ENCODE measurements around the gene PTPRO.

PTPRO gene

DNA sequence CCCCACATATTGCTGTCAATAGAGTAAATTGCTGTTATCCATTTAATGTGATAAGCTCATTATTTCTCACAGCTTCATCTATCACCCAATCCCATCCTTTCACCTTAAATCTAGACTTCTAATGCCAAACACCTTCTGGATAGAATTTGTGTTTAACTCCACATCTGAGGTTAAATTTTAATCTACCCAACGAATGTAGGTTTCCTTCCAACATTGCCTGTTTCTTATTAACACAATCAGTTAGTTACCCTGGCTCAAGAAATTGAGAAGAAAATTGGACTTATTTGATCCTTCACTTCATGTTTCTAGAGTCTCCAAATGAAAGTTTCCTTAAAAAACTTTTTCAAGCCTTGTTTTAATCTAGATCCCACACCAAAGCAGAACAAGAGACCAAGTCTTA lies 67.3 kb downstream of the PTPRO start:
- Mint-ChIP-seq H3K4me1 (ENCODE audit: low read depth) (no peaks in the 10 kb centered on the region), H3K9me3 (no peaks in the 10 kb centered on the region), H3K36me3 (ENCODE audit: low read depth) (no peaks in the 10 kb centered on the region), H3K27me3 (ENCODE audit: low read depth) (no peaks in the 10 kb centered on the region), H3K27ac (no peak overlapping the region), H3K4me3 (no peak overlapping the region)

DNA sequence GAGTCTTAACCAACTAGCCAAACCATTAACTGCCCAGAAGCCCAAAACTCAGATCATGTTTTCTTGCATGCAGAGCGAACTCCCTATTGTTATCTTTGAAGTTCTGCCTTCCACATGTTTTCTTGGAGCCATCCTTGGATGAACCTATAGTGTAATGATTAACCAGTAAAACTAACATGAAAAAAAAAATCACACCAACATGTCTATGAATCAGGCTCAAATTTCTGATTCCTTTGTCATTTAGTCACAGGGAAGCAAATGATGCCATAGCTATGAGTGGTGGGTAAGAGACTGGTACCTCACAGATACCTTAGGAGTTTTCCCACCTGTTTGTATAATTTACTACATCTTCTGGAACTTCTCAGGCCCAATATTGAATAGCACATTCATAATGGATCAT lies 70.7 kb downstream of the PTPRO start:
- H3K4me1 Mint-ChIP-seq (ENCODE audit: low read depth), result no peaks in the 10 kb centered on the region
- no peaks in the 10 kb centered on the region for H3K9me3 Mint-ChIP-seq
- H3K4me3 Mint-ChIP-seq, result no peak overlapping the region
- H3K27me3 Mint-ChIP-seq (ENCODE audit: low read depth), result no peaks in the 10 kb centered on the region
- no peak overlapping the region for H3K27ac Mint-ChIP-seq
- no peaks in the 10 kb centered on the region for H3K36me3 Mint-ChIP-seq (ENCODE audit: low read depth)

GRCh38 chr12:15393995-15394394 lies 71.7 kb downstream of the PTPRO start:
- Mint-ChIP-seq H3K27me3 (ENCODE audit: low read depth) (no peaks in the 10 kb centered on the region), H3K4me3 (no peak overlapping the region), H3K27ac (no peak overlapping the region), H3K9me3 (no peaks in the 10 kb centered on the region), H3K4me1 (ENCODE audit: low read depth) (no peaks in the 10 kb centered on the region), H3K36me3 (ENCODE audit: low read depth) (no peaks in the 10 kb centered on the region)

- H3K9me3 Mint-ChIP-seq, result no peaks in the 10 kb centered on the region
- H3K4me3 Mint-ChIP-seq, result no peak overlapping the region
- no peaks in the 10 kb centered on the region for H3K27me3 Mint-ChIP-seq (ENCODE audit: low read depth)
- H3K4me1 Mint-ChIP-seq (ENCODE audit: low read depth), result no peaks in the 10 kb centered on the region
- no peak overlapping the region for H3K27ac Mint-ChIP-seq
- no peaks in the 10 kb centered on the region for H3K36me3 Mint-ChIP-seq (ENCODE audit: low read depth)
Measured at GRCh38 chr12:15404485-15404884, 82.2 kb downstream of the PTPRO start.

- no peaks in the 10 kb centered on the region for H3K27me3 Mint-ChIP-seq (ENCODE audit: low read depth)
Measured at GRCh38 chr12:15405606-15406005, 83.3 kb downstream of the PTPRO start.

GRCh38 chr12:15407025-15407424 lies 84.7 kb downstream of the PTPRO start:
- Mint-ChIP-seq H3K27me3 (ENCODE audit: low read depth) (no peaks in the 10 kb centered on the region), H3K4me1 (ENCODE audit: low read depth) (no peaks in the 10 kb centered on the region), H3K27ac (no peak overlapping the region), H3K9me3 (no peaks in the 10 kb centered on the region), H3K36me3 (ENCODE audit: low read depth) (no peaks in the 10 kb centered on the region), H3K4me3 (no peak overlapping the region)

More at GRCh38 chr12:15405606-15406005, 83.3 kb downstream of the PTPRO start:
- Mint-ChIP-seq H3K9me3 (no peaks in the 10 kb centered on the region), H3K27ac (no peak overlapping the region), H3K4me1 (ENCODE audit: low read depth) (no peaks in the 10 kb centered on the region), H3K36me3 (ENCODE audit: low read depth) (no peaks in the 10 kb centered on the region), H3K4me3 (no peak overlapping the region)

DNA sequence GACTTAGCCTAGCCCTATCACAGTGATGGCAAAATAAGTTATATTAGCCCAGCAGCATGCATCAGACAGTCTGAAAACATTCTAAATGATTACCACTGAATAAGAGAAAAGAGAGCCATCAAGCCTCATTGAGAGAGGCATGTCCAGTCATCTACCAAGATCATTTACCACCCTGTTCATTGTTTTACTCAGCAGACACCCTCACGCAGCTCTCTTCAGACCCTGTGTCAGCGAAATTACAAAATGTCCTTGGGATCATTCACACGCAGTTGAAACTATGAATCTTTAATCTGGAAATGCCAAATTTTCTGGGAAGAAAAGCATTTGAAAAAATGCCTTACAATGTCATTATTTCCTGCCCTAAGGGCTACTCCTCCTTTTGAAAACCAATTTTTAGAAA lies 89.5 kb downstream of the PTPRO start:
- Mint-ChIP-seq H3K36me3 (ENCODE audit: low read depth) (no peaks in the 10 kb centered on the region), H3K4me1 (ENCODE audit: low read depth) (no peaks in the 10 kb centered on the region), H3K27me3 (ENCODE audit: low read depth) (no peaks in the 10 kb centered on the region), H3K27ac (no peak overlapping the region), H3K9me3 (no peaks in the 10 kb centered on the region), H3K4me3 (no peak overlapping the region)

DNA sequence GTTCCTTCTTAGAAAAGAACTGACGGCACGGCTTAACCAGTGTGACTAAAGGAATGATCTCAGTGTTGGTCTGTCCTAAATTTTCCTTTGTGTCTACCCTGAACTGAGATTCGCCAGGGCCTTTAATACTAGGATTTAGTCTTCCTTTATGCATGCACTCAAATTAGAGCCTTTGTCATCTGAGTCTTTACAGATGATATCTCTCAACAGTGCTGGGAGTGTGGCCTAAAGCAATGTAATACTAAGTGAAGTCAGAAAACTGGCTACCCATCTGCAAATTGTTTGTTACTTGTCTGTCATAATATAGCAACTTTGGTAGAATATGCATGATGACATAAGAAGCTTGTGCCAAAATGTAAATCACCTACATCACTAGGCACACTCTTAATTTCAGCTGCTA lies 95.4 kb downstream of the PTPRO start:
- Mint-ChIP-seq H3K36me3 (ENCODE audit: low read depth) (no peaks in the 10 kb centered on the region), H3K27ac (no peak overlapping the region), H3K27me3 (ENCODE audit: low read depth) (no peaks in the 10 kb centered on the region), H3K9me3 (no peaks in the 10 kb centered on the region), H3K4me3 (no peak overlapping the region), H3K4me1 (ENCODE audit: low read depth) (no peaks in the 10 kb centered on the region)

GRCh38 chr12:15423629-15424028 lies 101.3 kb downstream of the PTPRO start:
- no peak overlapping the region for H3K27ac Mint-ChIP-seq
- H3K27me3 Mint-ChIP-seq (ENCODE audit: low read depth), result no peaks in the 10 kb centered on the region
- H3K36me3 Mint-ChIP-seq (ENCODE audit: low read depth), result no peaks in the 10 kb centered on the region
- H3K9me3 Mint-ChIP-seq, result no peaks in the 10 kb centered on the region
- no peak overlapping the region for H3K4me3 Mint-ChIP-seq
- H3K4me1 Mint-ChIP-seq (ENCODE audit: low read depth), result no peaks in the 10 kb centered on the region

DNA sequence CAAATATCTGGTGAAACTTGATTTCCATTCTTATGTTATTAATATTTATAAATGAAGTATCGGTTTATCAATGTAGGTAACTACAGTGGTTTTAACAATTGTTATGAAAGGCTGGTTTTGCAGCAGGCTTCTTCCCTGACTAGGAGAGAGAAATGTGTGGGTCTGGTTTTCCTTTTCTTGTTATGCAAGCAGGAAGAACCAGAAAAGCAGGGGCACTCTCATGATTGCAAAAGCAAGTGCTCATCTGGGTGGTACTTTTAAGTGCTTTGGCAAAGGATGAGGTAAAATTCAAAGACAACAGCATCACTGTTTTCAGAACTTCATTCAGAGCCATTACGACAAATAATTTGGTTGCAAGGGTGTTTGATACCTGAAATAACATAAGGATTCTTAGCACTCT lies 105.6 kb downstream of the PTPRO start:
- Mint-ChIP-seq H3K4me1 (ENCODE audit: low read depth) (no peaks in the 10 kb centered on the region), H3K9me3 (no peaks in the 10 kb centered on the region), H3K4me3 (no peak overlapping the region), H3K27me3 (ENCODE audit: low read depth) (no peaks in the 10 kb centered on the region), H3K36me3 (ENCODE audit: low read depth) (no peaks in the 10 kb centered on the region), H3K27ac (no peak overlapping the region)

- H3K36me3 Mint-ChIP-seq (ENCODE audit: low read depth), result no peaks in the 10 kb centered on the region
- no peaks in the 10 kb centered on the region for H3K9me3 Mint-ChIP-seq
- H3K27ac Mint-ChIP-seq, result no peak overlapping the region
Measured at GRCh38 chr12:15428632-15429031, 106.3 kb downstream of the PTPRO start.

DNA sequence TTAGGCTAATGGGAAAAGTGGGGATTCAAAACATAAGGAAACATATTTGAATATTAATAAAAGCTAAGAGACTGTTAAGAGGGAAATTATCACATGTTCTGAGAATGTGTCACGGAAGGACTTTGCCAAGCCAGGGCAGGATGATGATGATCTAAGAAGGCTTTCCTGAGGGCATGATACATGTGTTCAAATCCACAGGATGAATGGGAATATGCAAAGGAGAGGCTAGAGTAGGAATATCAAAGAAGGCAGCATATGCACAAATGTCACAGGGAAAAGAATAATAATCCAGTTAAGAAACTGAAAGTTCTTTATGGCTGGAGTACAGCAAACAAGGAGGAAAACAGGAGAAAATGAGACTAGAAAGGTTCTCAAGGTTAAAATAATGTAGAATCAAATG lies 107.0 kb downstream of the PTPRO start:
- no peak overlapping the region for H3K27ac Mint-ChIP-seq
- H3K36me3 Mint-ChIP-seq (ENCODE audit: low read depth), result no peaks in the 10 kb centered on the region
- H3K9me3 Mint-ChIP-seq, result no peaks in the 10 kb centered on the region
- no peaks in the 10 kb centered on the region for H3K27me3 Mint-ChIP-seq (ENCODE audit: low read depth)
- H3K4me3 Mint-ChIP-seq, result no peak overlapping the region
- H3K4me1 Mint-ChIP-seq (ENCODE audit: low read depth), result no peaks in the 10 kb centered on the region

More at GRCh38 chr12:15428632-15429031, 106.3 kb downstream of the PTPRO start:
- H3K4me1 Mint-ChIP-seq (ENCODE audit: low read depth), result no peaks in the 10 kb centered on the region
- H3K27me3 Mint-ChIP-seq (ENCODE audit: low read depth), result no peaks in the 10 kb centered on the region
- H3K4me3 Mint-ChIP-seq, result no peak overlapping the region

DNA sequence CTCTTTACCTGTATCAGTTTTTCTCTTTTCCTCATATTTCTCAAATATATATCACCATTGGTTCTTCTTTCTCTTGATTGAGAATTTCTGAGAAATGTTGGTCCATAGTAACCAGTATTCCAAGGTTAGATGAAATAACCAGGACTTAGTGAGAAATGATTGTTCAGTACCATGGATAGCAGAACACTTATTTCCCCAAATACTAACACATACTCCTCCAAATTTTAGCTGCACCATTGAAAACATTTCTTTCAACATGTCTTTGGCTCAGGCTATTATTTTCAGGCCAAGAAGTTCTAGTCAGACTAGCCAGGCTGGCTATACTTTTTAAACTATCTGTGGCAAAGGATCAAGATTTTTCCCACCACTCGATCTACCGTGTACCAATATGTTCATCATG lies 113.3 kb downstream of the PTPRO start:
- H3K27me3 Mint-ChIP-seq (ENCODE audit: low read depth), result no peaks in the 10 kb centered on the region
- H3K4me3 Mint-ChIP-seq, result no peak overlapping the region
- no peak overlapping the region for H3K27ac Mint-ChIP-seq
- H3K4me1 Mint-ChIP-seq (ENCODE audit: low read depth), result no peaks in the 10 kb centered on the region
- no peaks in the 10 kb centered on the region for H3K36me3 Mint-ChIP-seq (ENCODE audit: low read depth)
- peaks cover 7% of the 10 kb centered on the region for H3K9me3 Mint-ChIP-seq

DNA sequence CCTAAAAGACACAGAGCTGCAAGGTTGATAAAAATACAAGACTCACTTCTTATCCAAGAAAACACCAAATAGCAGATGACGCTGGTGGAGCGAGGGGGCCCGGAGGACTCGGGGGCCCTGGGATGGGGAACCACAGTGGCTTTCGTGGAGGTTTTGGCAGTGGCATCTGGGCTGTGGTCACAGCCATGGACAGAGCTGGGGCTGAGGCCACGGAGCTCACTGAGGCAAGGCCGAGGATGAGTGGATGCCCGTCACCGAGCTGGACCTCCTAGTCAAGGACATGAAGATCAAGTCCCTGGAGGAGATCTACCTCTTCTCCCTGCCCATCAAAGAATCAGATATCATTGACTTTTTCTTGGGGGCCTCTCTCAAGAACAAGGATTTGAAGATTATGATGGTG lies 117.2 kb downstream of the PTPRO start:
- peaks cover 7% of the 10 kb centered on the region for H3K9me3 Mint-ChIP-seq
- no peaks in the 10 kb centered on the region for H3K27me3 Mint-ChIP-seq (ENCODE audit: low read depth)
- H3K27ac Mint-ChIP-seq, result no peak overlapping the region
- no peaks in the 10 kb centered on the region for H3K4me1 Mint-ChIP-seq (ENCODE audit: low read depth)
- no peaks in the 10 kb centered on the region for H3K36me3 Mint-ChIP-seq (ENCODE audit: low read depth)
- no peak overlapping the region for H3K4me3 Mint-ChIP-seq

- Mint-ChIP-seq H3K27ac (no peak overlapping the region), H3K9me3 (peaks cover 4% of the 10 kb centered on the region), H3K27me3 (ENCODE audit: low read depth) (no peaks in the 10 kb centered on the region), H3K4me3 (no peak overlapping the region), H3K36me3 (ENCODE audit: low read depth) (no peaks in the 10 kb centered on the region), H3K4me1 (ENCODE audit: low read depth) (no peaks in the 10 kb centered on the region)
Measured at GRCh38 chr12:15443050-15443449, 120.7 kb downstream of the PTPRO start.

DNA sequence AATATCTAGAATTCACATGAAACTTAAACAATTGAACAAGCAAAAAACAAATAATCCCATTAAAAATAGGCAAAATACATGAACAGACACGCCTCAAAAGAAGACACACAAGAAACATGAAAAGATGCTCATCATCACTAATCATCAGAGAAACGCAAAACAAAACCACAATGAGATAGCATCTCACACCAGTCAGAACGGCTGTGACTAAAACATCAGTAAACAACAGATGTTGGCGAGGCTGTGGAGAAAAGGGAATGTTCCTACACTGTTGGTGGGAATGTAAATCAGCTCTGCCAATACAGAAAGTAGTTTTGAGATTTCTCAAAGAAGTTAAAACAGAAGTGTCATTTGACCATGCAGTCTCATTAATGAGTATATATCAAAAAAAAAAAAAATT lies 121.3 kb downstream of the PTPRO start:
- Mint-ChIP-seq H3K4me3 (no peak overlapping the region), H3K4me1 (ENCODE audit: low read depth) (no peaks in the 10 kb centered on the region), H3K36me3 (ENCODE audit: low read depth) (no peaks in the 10 kb centered on the region), H3K9me3 (peaks cover 4% of the 10 kb centered on the region), H3K27ac (no peak overlapping the region), H3K27me3 (ENCODE audit: low read depth) (no peaks in the 10 kb centered on the region)

Measured in T-helper 1 cell treated with Interleukin-12 subunit alpha and Interleukin-12 subunit beta and Interleukin-4 antibody, amounts not matched to agents 30 μg/mL and 1 μg/mL, for 36 hours (primary cell).